ENCODE measurements around the gene RNPC3.

DNA sequence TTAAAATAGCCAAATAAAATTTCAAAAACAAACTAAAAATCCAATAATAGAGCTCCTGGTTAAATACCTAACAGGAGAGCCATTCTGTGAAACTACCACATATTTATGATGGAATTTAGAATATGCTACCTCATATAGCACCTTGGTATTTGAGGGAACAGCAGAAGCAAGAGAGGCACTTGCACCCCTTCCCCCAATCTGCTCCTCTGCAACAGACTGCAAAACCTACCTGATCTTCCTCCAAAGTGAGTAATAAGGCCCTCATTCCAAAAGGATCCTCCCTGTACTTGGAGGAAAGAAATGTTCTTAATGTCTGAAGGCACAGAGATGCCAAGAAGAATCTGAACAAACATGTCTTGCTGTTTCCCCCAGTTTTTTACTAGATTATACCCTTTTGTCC is 28.1 kb upstream of the RNPC3 start:
- TF ChIP-seq POLR2A (IDR thresholded peaks at IDR 0.05): no peak
- TF ChIP-seq, protein P1, sequence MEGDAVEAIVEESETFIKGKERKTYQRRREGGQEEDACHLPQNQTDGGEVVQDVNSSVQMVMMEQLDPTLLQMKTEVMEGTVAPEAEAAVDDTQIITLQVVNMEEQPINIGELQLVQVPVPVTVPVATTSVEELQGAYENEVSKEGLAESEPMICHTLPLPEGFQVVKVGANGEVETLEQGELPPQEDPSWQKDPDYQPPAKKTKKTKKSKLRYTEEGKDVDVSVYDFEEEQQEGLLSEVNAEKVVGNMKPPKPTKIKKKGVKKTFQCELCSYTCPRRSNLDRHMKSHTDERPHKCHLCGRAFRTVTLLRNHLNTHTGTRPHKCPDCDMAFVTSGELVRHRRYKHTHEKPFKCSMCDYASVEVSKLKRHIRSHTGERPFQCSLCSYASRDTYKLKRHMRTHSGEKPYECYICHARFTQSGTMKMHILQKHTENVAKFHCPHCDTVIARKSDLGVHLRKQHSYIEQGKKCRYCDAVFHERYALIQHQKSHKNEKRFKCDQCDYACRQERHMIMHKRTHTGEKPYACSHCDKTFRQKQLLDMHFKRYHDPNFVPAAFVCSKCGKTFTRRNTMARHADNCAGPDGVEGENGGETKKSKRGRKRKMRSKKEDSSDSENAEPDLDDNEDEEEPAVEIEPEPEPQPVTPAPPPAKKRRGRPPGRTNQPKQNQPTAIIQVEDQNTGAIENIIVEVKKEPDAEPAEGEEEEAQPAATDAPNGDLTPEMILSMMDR (IDR thresholded peaks at IDR 0.05): no peak

Data from lower leg skin (tissue), 3 donors.